ENCODE measurements around the gene CHAF1A. TPM values are rescaled to one million over a fixed set of nuclear protein-coding genes. Genes with fewer than 3 reads are reported as not detected.

CHAF1A gene
- total and polyA plus RNA-seq, 12 donors = 4.2 to 8.7 (median 5.8) TPM

- no peak for DNase-seq
- 39 to 48% methylated on average over 19 of the region's 19 CpGs for WGBS, 2 donors
- peak; percentile 0 to 33 (median 8) for ATAC-seq
- intact Hi-C loops (cut with DNase I) = no loop called here
- no peak for TF ChIP-seq CTCF (IDR thresholded peaks at IDR 0.05)
- Histone ChIP-seq H3K27me3 (no peaks in the 10 kb centered on the region), H3K36me3 (peaks cover 0 to 52% (median 23%) of the 10 kb centered on the region in 9 donors), H3K27ac (peak overlapping the region in 8 of 10 donors; percentile 70 to 93 (median 80)), H3K4me1 (peaks cover 32 to 66% (median 60%) of the 10 kb centered on the region in 9 donors), H3K9me3 (no peaks in the 10 kb centered on the region), H3K4me3 (peak overlapping the region in 2 of 10 donors; percentile 39 to 42)
These were observed 34.2 kb upstream of the CHAF1A start for GRCh38 chr19:4368128-4368820.

- H3K36me3 ChIP-seq = peaks cover 0 to 41% (median 16%) of the 10 kb centered on the region in 9 donors
- peak overlapping the region; percentile 53 to 93 (median 80) for H3K27ac ChIP-seq
- TF ChIP-seq CTCF (IDR thresholded peaks at IDR 0.05) = peak in 1 of 9 donors; percentile 8
- peak; percentile 24 to 69 (median 43) for ATAC-seq
- H3K9me3 ChIP-seq = no peaks in the 10 kb centered on the region
- H3K4me1 ChIP-seq = peaks cover 43 to 76% (median 70%) of the 10 kb centered on the region in 9 donors
- intact Hi-C loops (cut with DNase I) = no loop called here
- peak overlapping the region in 9 of 10 donors; percentile 15 to 43 (median 36) for H3K4me3 ChIP-seq
- H3K27me3 ChIP-seq = no peaks in the 10 kb centered on the region
- WGBS, 2 donors = 50 to 67% methylated on average over 23 to 25 of the region's 25 CpGs
- DNase-seq = peak in 1 of 2 donors; percentile 64
These were observed 33.1 kb upstream of the CHAF1A start for GRCh38 chr19:4369109-4369887.

- peak in 7 of 8 donors; percentile 20 to 52 (median 43) for ATAC-seq
- peaks cover 48 to 82% (median 76%) of the 10 kb centered on the region in 9 donors for H3K4me1 ChIP-seq
- intact Hi-C loops (cut with DNase I) = loop anchor here in 1 of 10 donors (2.0 kb wide), 1 partner anchor 31 kb away; the partner anchor contains the start of gene SH3GL1
These were observed 32.6 kb upstream of the CHAF1A start for GRCh38 chr19:4369888-4370260.

More at GRCh38 chr19:4369888-4370260, 32.6 kb upstream of the CHAF1A start:
- Histone ChIP-seq H3K36me3 (peaks cover 0 to 38% (median 14%) of the 10 kb centered on the region in 9 donors), H3K27ac (peak overlapping the region; percentile 53 to 93 (median 80)), H3K9me3 (no peaks in the 10 kb centered on the region), H3K4me3 (peak overlapping the region in 9 of 10 donors; percentile 15 to 43 (median 36)), H3K27me3 (no peaks in the 10 kb centered on the region)
- TF ChIP-seq CTCF (IDR thresholded peaks at IDR 0.05) = peak in 7 of 9 donors; percentile 39 to 70 (median 55)
- WGBS, 2 donors = 43 to 49% methylated on average over 21 of the region's 21 CpGs
- peak in 1 of 2 donors; percentile 57 for DNase-seq

Measured in heart right ventricle (tissue), 16 donors.